ENCODE results near the gene CFAP65.

Gene CFAP65

DNA sequence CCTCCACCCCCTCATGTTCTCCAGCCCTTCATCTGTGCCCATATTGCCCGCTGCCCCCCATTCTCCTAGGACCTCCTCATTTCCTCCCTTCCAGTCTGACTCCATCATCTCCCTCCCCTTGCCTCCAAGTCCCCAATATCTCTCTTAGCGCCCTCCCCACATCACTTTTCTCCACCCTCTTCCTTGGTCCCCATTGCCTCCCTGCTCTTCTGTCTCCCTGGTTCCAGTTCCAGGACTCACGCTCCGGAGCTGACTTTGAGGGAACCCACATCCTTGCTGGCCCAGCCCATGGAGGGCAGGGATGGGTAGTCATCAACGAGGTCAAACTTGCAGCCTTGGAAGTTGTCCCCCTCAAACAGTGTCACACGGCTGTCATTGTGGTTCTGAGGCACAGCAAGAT is 50.7 kb downstream of the CFAP65 start:
- no peak for DNase-seq (ENCODE audit: low spot score)

DNA sequence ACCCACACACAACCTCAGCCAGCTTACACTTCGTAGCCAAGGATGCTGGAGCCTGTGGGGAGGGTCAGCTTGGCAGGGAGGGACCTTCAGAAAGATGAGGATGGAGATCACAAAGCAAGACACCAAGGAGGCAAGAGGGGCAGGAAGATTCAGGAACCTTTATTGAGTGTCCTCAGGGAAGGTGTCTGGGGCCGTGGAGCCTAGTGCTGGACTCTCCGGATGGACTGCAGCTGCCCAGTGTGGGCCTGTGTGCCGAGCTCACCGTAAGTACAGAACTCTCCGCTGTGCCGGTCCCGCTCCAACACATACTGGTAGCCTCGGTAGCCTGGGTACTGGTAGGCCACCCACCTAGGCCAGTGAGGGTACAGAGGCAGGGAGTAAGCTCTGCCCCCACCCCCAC is 51.3 kb downstream of the CFAP65 start:
- no peak for DNase-seq (ENCODE audit: low spot score)

DNA sequence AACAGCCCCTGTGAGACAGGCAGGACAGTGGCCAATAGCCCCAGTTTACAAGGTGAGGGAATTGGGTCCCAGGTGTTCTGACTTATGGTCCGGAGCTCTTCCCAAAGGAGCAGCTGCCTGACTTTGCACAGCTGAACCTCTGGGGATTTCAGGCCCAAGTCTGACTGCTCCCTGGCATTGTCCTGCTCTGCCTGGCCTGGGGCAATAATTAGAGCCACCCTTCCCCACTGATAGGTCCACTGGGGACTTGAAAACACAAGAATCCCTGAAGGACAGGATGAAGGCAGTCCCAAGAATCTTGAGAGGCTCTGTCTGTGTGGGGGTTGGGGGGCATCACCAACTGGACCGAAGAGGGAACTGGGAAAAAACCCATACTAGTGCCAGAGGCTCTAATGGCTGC is 52.7 kb downstream of the CFAP65 start:
- no peak for DNase-seq (ENCODE audit: low spot score)

DNA sequence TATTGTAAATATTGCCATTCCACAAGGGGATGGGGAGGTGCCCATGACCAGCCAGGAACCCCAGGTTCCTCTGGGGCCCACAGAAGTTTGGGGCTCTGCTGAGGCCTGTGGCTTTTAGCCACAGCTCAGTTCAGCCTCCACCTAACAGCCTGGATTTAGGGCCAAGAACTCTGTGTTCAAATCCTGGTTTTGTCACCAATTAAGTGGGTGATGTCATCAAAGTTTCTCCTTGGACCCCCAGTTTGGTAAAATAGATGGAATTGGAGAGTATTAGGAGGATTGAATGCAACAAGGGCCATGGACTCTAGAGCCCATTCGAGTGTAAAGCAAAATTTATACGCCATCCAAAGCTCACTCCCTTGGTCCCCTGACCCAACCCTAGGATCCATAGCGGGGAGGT is 53.2 kb downstream of the CFAP65 start:
- DNase-seq (ENCODE audit: low spot score): no peak

DNA sequence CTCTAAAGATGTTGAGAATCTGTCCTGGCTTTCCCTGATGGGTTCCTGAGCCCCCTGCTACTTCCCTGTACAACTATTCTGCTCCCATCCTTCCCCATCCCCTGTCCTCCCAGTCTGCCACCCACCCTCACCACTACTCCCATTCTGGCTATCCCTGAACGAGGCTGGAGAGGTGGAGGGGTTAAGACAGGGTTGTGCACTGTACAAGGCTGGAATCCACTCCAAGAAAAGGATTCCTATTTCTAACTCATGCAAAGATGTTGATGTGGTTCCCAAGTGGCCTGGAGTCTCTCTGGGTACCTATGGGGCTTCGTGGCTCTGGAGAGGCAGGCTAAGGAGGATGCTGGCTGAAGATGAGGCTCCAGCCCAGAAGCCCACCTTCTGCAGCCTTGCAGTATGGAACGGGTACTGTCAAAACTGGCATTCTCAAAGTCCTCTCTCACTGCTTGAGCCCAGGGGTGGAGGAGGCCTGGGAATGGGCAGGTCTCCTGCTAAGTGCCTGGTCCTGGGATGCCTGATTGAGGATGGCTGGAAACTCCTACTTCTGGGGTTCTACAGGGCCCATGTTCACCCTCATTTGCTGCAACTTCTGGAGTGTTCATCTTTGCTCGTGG is 55.1 kb downstream of the CFAP65 start:
- no peak for DNase-seq (ENCODE audit: low spot score)

DNA sequence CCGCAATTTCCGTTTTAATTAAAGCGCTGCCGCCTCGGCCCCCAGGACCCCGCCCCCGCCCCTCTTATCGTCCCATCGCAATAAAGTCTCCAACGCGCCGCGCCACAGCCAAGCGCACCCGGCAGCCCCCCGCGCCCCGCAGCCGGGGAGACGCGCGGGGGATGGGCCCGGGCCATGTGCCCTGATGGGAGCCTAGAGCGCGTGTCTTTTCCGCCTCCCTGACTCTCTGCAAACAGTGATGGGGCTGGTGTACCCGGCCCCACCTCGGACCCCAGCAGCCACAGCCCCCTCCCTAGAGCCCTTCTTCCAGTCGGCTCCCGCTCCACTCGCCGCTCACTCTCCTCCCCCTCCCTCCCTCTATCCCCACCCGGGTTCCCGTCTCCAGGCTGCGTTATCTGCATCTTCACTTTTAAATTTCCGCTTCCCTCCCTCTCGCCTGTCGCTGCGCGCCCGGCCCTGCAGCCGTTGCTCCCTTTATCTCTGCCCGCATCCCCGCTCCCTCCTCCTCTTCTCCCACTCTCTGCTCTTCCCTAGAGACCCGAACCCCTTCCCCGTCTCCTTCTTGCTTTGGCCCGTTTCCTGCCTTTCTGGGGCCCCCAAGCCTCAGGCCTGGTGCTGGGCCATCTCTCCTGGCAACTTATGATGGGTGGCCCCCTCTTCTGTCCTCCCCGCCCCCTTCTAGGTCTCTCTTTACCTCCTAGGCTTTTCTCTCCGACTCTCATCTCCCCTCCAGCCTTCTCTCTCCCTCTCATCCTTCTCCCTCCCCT is 55.8 kb downstream of the CFAP65 start:
- no peak for DNase-seq (ENCODE audit: low spot score)

DNA sequence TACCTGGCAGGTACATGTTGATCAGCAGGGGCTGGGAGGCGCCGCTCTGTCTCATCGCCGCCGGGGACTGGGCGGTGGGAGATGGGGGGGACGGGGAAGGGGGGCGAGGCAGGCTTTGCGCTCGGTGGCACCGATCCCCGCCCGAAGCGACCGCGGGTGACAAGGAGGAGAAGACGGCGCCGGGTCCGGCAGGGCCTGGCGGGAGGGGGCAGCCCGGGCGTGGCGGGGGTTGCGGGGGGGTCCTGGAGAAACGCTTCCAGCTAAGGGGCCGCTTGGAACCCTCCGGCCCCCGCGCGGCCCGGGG is 56.3 kb downstream of the CFAP65 start, which contains the start of gene FEV:
FEV (minus strand) TSS at position 164 of the 304 bp plus-strand sequence; CDS start at position 55, 109 bp downstream.
- DNase-seq (ENCODE audit: low spot score): no peak

DNA sequence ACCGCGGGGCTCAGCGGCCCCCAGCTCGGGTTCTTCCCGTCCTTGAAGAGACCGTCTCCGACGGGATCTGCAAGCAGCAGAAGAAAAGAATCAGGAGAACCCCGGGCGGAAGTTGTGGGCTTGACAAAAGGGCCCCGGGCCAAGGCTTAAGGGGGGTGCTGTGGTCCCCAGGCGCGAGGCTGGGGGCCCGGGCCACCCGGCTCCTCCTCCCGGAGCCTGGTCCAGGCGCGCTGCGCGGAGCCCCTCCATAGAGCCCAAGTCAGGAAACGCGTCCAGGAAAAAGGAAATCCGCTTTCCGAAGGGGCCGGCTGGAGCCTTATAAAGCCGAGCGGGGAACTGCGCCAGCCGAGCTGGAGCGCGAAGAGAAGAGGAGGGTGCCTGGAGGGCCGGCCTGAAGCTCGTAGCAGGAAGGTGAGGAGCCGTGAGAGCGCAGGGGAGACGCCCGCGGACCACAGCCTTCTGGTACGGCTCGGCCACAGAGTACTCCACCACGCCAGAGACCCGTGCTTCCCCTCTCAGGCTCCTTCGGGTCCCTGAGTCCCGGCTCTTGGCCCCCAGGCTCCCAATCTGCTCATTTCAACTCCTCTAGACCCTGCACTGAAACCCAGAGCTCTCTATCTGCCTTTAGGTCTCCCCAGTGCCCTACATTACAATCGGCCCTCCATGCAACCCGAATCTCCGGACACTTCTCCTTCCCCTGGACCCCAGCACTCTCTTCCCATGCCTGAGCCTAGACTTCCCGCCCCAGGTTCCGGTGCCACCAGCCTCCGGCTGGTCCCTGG is 56.9 kb downstream of the CFAP65 start:
- no peak for DNase-seq (ENCODE audit: low spot score)

DNA sequence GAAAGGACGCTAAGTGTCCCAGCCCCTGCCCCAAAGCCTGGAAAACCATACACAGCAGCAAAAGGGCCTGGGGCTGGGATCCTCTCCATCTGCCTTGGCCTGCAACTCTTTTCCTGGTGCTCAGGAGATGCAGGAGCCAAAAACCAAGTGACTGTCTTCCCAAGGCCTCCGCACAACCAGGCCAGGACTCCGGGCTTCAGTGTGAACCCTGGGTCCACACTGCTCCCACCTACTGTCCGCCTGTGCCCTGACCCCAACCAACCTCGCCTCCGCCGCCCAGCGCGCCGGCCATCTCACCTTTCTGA is 57.4 kb downstream of the CFAP65 start:
- no peak for DNase-seq (ENCODE audit: low spot score)

DNA sequence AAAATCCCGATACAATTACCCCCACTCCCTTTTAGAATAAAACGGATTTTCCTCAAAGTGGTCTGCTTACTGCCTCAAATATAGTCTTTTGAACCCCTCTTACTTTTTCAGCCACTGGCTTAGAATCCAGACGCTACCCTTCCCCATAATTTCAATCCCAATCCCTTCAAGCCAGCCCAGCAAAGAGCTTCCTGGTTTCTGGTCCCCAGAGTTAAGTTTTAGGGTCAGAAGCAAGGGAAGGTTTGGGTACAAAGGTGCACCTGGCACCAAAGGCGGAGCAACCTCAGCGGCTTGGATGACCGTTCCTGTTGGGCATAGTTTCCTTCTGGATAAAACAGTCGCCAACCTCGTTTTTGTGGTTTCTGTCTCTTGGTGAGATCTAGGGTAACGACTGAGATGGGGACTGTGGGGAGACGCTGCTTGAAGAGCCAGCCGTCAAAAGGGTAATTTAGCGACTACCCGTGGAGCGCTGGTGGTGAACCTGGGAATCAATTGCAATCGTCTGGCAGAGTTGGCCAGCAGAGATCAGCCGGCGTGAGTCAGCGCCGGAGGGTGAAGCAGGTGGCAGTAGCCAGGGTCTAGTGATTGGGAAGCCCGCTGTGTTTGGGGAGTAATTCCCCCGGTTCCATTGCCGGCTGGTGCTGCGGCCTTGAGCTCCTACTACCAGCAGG is 57.9 kb downstream of the CFAP65 start:
- no peak for DNase-seq (ENCODE audit: low spot score)

DNA sequence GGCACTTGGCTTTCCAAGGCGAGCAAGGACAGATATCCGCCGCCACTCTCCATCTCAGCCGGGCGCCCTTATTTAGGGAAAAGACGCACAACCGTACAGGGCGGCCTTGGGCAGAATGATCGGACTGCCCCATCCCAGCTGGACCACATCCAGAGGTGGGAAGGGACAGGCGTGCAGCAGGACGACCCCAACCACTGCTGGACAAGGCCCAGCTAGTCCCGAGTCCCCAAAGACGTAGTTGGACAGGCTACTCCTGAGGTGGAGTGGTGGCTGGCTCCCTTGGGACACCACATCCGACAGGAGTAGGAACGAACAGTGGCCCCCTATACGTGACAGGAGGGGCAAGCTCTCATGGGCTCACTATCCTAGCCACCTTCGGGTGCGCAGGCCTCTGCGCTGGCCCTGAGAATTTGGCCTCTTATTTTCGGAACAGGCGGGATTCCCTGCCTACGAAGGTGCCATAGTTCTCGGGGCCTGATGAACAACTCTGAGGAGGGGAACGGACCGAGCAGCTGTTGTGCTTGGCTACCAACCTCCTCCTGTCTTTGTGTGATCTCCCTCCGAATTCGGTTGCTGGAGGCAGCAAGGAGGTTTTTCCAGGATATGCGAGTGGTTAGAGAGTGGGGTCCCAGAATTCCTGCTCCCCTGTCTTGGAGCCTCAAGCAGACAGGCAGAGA is 58.6 kb downstream of the CFAP65 start:
- DNase-seq (ENCODE audit: low spot score): no peak

DNA sequence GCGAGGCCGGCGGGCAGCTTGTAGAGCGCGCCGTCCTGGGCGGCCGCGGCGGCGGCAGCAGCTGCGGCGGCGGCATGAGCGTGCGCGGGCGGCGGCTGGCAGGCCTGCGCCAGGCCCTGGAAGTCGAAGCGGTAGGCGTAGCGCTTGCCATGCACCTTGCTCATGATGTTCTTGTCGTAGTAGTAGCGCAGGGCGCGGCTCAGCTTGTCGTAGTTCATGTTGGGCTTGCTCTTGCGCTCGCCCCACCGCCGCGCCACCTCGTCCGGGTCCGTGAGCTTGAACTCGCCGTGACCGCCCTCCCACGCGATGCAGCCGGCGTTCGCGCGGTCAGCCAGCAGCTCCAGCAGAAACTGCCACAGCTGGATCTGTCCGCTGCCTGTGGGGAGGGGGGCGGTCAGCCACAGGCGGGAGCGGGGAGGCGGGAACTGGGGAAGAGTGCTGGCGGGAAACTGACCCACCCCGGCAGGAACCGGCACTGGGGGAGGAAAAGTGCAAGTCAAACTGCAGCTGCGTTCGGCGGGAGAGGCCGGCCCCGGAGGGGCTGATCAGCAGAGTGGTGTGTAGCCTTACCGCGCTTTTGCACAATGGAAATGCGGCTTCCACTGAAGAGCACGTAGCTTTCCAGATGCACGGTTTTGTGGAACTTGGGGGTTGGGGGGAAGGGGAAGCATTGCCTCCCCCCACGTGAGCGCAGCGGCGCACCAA is 59.3 kb downstream of the CFAP65 start:
- DNase-seq (ENCODE audit: low spot score): peak; percentile 24

DNA sequence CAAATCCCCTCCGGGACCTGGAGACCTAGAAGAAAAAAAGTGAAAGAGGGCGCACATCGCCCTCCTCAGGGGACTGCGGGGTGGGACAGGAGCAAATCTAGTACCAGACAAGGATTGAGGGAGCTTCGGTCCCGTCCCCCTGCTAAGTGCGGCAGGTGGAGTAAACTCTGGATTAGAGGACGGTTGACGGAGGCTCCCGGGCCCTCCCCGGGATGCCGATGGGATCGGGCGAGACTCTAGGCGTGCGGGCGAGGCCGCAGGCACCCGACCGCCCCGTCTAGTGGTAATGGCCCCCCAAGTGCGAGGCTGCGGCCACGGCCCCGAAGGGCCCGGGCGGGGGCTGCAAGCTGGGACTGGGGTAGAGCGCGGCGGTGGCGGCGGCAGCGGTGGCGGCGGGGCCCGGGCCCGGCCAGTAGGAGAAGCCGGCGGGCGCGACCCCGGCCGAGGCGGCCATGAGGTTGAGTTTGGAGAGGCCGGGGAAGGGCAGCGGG is 59.9 kb downstream of the CFAP65 start:
- DNase-seq (ENCODE audit: low spot score): no peak

DNA sequence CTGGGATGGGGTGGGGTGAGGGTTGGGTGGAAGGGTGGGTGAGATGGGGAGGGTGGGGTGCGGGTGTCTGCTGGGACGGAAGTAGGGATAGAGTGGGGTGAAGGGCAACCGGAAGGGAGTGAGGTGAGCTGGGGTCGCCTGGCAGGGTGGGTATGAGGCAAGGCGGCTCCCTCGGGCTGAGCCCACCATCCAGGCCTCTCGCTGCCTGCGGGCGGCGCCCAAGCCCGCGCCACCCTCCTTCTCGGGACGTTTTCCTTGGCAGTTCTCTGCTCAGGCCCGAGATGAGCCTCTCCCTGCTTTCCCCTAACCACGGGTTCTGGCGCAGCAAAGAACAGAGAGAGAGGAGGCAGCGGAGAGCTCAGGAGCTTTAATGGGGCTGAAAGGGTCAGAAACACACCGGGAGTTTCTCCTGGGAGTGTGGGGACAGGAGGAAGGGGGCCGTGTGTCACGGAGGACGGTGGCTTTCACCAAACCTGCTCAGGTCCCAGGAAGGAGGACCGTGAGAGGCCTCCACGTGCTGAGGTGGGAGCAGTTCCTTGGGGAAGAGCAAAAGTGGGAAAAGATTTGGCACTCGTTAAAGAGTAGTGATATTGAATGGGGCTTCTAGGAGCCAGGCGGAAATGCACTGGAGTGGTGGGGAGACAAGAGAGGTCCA is 60.5 kb downstream of the CFAP65 start:
- DNase-seq (ENCODE audit: low spot score): no peak

DNA sequence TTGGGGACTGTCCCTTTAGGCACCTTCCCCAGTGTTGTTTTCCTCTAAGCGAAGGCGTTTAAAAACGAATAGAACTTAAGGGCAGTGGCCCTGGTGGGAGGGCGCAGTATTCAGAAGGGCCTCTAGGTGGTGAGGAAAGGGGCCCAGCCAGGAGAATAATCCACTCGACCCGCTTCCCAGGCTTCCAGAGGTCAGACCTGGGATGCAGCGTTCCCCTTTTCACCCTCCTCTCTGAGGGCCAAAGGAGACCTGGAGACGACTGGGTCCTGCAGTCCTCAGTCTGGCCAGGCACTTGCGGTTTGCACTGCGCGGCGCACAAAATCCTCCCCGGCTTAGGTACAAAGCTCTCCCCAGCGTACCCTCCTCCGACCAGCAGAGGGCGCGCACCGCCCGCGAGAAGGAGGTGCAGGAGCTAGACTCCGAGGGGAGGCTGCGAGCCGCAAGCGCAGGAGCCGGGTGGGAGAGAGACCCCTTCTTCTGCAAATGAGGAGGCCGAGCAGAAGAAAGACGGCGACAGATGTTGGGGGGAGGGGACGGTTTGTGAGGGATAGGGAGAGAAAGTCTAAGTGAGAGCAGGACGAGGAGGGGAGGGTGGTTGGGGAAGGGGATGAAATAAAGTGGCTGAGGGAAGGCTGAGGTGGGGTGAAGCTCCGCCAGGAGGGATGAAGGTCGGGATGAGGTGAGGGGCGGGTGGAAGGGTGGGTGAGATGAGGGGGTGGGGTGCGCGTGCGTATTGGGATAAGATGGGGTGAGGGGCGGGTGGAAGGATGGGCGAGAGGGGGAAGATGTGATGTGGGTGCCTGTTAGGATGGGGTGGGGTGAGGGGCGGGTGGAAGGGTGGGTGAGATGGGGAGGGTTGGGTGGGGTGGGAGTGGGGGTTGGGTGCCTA is 61.2 kb downstream of the CFAP65 start:
- DNase-seq (ENCODE audit: low spot score): peak; percentile 87

DNA sequence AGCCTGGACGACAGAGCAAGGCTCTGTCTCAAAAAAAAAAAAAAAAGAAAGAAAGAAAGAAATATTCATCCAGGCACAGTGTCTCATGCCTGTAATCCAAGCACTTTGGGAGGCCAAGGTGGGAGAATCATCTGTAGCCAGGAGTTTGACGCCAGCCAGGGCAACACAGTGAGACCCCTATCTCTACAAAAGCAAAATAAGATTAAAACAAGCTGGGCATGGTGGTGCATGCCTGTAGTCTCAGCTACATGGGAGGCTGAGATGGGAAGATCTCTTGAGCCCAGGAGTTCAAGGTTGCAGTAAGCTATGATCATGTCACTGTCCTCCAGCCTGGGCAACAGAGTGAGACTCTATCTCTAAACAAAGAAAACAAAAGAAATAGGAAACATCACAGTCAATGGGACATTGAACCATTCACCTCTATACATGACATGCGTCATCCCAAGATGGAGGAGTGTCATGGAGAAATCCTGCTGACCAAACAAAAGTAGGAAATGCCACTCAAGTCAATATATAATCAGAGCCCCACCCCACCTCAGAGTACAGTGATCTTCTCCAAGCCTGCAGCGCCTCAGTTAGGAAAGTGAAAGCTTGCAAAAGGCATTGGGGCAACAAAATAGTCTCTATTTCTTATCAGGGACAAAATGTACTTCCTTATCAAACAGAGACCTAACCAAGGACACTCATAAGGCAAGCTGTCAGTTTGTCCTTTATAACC is 66.1 kb downstream of the CFAP65 start:
- DNase-seq (ENCODE audit: low spot score): no peak

DNA sequence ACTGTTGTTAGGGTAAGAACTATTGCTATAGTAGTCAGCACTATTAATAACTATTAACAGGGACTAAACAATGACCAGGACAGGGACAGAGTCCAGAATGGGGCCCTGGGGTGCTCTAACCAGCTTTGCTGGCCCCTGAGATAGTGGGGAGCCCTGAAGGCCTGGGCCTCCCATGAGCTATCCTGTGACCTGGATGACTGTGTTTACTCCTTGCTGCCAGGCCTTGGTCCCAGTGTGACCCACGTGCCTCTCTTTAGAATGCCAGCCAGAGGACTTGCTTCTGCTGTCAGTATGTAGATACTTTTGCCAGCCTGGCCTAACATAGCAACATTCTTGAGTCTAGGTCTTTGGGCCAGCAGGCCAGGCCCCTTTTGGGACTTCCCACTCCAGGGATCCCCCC is 70.4 kb downstream of the CFAP65 start:
- no peak for DNase-seq (ENCODE audit: low spot score)

DNA sequence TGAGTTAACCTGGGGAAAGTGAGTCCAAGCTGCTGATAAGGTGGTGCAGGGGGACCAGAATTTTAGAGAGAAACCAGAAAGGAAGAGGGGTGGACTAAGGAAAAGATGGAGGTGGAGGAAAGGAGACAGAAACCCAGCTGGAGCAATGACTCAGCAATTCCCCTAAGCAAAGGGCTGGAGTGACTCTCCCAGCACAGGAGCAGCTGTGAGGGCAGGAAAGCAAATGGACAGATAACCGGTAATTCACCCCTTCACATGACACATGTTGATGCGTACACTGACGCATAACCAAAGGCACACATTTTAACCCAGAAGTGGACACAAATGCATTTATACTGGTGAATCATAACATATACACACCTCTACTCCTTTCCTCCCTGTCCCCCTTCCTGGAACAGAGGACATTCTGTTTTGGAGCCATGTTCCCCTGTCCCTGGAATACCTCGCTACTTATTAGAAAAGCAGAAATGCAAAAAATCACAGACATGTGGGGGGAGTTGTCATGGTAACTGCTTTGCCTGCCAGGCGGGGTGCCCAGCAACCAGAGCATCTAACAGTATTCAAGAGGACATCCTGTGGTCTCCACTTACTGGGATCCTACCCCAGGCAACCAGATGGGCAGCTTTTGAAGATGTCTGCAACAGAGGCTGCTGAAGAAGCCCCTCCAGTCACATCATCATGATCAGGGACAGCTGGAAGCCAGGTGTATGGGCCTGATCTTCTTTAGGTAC is 77.1 kb downstream of the CFAP65 start:
- no peak for DNase-seq (ENCODE audit: low spot score)

DNA sequence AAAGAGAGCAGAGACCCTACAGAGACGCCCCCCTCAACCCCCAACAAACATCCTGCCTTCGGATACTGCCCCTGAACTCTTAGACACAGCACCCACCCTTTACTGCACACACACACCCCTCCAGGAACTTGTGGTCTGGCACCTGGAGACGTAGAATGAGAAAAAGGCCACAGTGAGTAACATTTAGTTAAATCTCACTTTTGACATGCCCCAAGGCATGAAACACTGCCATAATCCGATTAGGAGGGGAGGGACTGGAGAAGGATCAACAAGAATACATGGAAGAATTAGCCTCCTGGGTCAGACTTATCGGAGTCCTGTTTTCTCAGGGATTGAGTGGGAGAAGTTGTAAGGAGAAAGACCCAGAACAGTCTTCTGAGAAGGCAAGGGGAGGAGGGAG is 77.7 kb downstream of the CFAP65 start:
- DNase-seq (ENCODE audit: low spot score): no peak
